ENCODE results near the gene BRIP1. TPM values are rescaled to one million over a fixed set of nuclear protein-coding genes. Genes with fewer than 3 reads are reported as not detected.

Gene BRIP1
- total RNA-seq, 1 experiment from 2014 or later, result 30.2 TPM

DNA sequence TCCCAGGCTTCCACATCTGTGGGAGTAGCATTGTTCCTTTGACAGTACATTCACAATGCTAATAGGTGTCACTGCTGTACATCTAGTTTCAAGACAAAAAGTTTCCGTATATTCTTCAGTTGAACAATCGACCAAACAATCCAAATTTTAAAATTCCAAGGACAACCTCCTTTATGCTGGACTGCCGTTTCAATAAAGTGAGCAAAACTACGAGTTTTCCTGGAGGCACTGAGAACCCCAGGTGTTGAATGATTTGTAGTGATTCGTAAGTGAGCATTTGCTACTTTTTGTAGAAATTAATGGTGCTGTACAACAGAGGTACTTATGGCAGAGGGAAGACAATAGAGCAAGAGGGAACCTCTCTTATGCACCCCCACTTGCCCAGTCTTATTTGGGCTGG, 201.1 kb downstream of the BRIP1 start:
- H3K4me1 ChIP-seq (ENCODE audit: insufficient read depth, low read length, poor library complexity, severe bottlenecking), result no peaks in the 10 kb centered on the region
- no peaks in the 10 kb centered on the region for H3K27me3 ChIP-seq (replicated peaks; ENCODE audit: insufficient read depth, low read depth, low read length, poor library complexity)
- ChIA-PET CTCF (no interaction called here), POLR2A (ENCODE audit: low non-redundant PET) (no interaction called here)
- no peak for DNase-seq (ENCODE audit: low spot score)
- TF ChIP-seq, protein P1, sequence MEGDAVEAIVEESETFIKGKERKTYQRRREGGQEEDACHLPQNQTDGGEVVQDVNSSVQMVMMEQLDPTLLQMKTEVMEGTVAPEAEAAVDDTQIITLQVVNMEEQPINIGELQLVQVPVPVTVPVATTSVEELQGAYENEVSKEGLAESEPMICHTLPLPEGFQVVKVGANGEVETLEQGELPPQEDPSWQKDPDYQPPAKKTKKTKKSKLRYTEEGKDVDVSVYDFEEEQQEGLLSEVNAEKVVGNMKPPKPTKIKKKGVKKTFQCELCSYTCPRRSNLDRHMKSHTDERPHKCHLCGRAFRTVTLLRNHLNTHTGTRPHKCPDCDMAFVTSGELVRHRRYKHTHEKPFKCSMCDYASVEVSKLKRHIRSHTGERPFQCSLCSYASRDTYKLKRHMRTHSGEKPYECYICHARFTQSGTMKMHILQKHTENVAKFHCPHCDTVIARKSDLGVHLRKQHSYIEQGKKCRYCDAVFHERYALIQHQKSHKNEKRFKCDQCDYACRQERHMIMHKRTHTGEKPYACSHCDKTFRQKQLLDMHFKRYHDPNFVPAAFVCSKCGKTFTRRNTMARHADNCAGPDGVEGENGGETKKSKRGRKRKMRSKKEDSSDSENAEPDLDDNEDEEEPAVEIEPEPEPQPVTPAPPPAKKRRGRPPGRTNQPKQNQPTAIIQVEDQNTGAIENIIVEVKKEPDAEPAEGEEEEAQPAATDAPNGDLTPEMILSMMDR (conservative IDR thresholded peaks at IDR 0.05; ENCODE audit: low read depth, low read length), result no peak
- no peak for TF ChIP-seq EZH2 (IDR thresholded peaks at IDR 0.05; ENCODE audit: borderline replicate concordance, low read depth, low read length, poor library complexity, severe bottlenecking)
- intact Hi-C loops (cut with micrococcal nuclease; ENCODE audit: unreplicated experiment), result no loop called here
- H3K4me3 ChIP-seq (ENCODE audit: low read depth, low read length, poor library complexity, severe bottlenecking), result no peak overlapping the region
- H3K27ac ChIP-seq (ENCODE audit: low read depth, low read length, poor library complexity, severe bottlenecking), result no peak overlapping the region
- no peaks in the 10 kb centered on the region for H3K9me3 ChIP-seq (ENCODE audit: low read depth, low read length, poor library complexity, severe bottlenecking)
- BruUV-seq (replicated peaks), result no TSS peak
- H3K36me3 ChIP-seq (ENCODE audit: insufficient read depth, low read length, poor library complexity, severe bottlenecking), result no peaks in the 10 kb centered on the region

DNA sequence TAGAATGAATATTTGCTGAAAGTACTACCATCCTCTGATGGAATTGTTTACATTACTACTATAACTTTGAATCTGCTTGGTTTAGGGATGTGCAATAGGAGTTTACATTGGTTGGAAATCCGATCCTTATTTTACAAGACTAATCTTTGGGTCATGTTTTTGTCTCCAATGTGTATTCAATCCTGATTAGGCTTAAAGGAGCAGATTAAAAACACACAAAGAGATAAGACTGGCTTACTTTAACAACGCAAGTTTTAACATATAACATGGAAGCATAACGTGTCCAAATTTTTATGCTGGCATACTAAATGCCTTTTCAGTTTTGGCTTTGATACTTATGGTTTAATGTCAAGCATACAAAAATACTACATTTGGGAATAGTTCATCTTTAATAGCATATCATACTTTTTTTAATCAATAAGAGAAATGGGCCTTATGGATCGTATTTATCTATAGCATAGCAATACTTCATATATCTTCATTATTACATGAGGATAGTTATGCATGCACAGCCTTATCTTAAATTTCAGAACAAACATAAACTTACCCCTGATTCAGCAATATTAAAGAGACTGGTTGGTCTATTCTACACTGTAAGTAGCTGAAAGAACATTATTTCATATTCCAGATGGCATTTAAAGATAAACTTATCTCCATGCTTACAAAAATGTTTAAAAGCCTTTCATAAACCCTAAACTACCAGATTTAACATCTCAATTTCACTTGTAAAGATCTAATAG, 202.4 kb downstream of the BRIP1 start:
- Histone ChIP-seq H3K4me3 (ENCODE audit: low read depth, low read length, poor library complexity, severe bottlenecking) (no peak overlapping the region), H3K27ac (ENCODE audit: low read depth, low read length, poor library complexity, severe bottlenecking) (no peak overlapping the region), H3K27me3 (replicated peaks; ENCODE audit: insufficient read depth, low read depth, low read length, poor library complexity) (no peaks in the 10 kb centered on the region), H3K4me1 (ENCODE audit: insufficient read depth, low read length, poor library complexity, severe bottlenecking) (no peaks in the 10 kb centered on the region), H3K36me3 (ENCODE audit: insufficient read depth, low read length, poor library complexity, severe bottlenecking) (no peaks in the 10 kb centered on the region), H3K9me3 (ENCODE audit: low read depth, low read length, poor library complexity, severe bottlenecking) (no peaks in the 10 kb centered on the region)
- BruUV-seq (replicated peaks), result no TSS peak
- TF ChIP-seq EZH2 (IDR thresholded peaks at IDR 0.05; ENCODE audit: borderline replicate concordance, low read depth, low read length, poor library complexity, severe bottlenecking), result no peak
- TF ChIP-seq, protein P1 (conservative IDR thresholded peaks at IDR 0.05; ENCODE audit: low read depth, low read length), result no peak
- intact Hi-C loops (cut with micrococcal nuclease; ENCODE audit: unreplicated experiment), result no loop called here
- DNase-seq (ENCODE audit: low spot score), result no peak
- CTCF ChIA-PET, result interaction anchor here (0.6 kb wide), 1 partner anchor 102 kb away, joined by 11 read pairs; no protein-coding TSS in a partner anchor
- POLR2A ChIA-PET (ENCODE audit: low non-redundant PET), result no interaction called here

DNA sequence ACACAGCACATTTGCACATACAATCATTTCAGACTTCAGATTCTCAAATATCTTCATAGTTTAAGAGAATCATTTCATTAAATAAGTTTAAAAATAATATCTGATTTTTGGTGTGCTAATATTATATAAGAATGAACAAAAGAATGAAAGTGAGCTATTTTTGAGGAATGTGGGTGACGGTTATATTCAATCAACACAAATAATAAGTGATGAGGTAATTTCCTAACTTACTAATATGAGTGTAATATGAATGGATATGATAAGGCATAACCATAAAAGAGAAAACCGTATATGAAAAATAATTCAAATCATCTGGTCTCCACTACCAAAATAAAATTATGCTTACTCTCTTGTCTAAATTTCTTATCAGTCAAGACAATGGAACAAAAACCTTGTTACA, 203.9 kb downstream of the BRIP1 start:
- no peak overlapping the region for H3K4me3 ChIP-seq (ENCODE audit: low read depth, low read length, poor library complexity, severe bottlenecking)
- no peaks in the 10 kb centered on the region for H3K9me3 ChIP-seq (ENCODE audit: low read depth, low read length, poor library complexity, severe bottlenecking)
- no peaks in the 10 kb centered on the region for H3K36me3 ChIP-seq (ENCODE audit: insufficient read depth, low read length, poor library complexity, severe bottlenecking)
- no peak for TF ChIP-seq EZH2 (IDR thresholded peaks at IDR 0.05; ENCODE audit: borderline replicate concordance, low read depth, low read length, poor library complexity, severe bottlenecking)
- TF ChIP-seq, protein P1 (conservative IDR thresholded peaks at IDR 0.05; ENCODE audit: low read depth, low read length), result no peak
- BruUV-seq (replicated peaks), result no TSS peak
- H3K27me3 ChIP-seq (replicated peaks; ENCODE audit: insufficient read depth, low read depth, low read length, poor library complexity), result no peaks in the 10 kb centered on the region
- CTCF ChIA-PET, result no interaction called here
- intact Hi-C loops (cut with micrococcal nuclease; ENCODE audit: unreplicated experiment), result no loop called here
- POLR2A ChIA-PET (ENCODE audit: low non-redundant PET), result no interaction called here
- H3K27ac ChIP-seq (ENCODE audit: low read depth, low read length, poor library complexity, severe bottlenecking), result no peak overlapping the region
- no peaks in the 10 kb centered on the region for H3K4me1 ChIP-seq (ENCODE audit: insufficient read depth, low read length, poor library complexity, severe bottlenecking)
- DNase-seq (ENCODE audit: low spot score), result no peak

Data from A673 (cell line).